ENCODE data around the gene ADH5.

The ADH5 gene

DNA sequence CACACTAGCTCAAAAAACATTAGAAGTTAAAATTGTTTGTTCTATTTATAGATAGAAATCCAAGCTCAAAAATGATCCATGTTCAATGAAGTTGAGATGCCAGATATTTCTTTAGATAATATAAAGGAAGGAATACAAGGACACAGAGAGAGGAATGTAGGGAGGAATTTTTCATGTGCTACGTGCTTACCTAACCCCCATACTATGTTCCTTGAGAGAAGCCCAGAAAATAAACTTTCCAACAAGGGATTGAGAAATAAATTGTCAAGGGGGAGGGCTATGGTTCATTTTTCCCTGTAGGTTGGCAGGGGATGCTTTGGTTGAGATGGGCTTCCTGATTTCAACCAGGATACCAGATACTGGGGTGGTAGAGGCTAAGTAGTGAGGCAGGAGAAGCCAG is 15.6 kb upstream of the ADH5 start:
- no peak for TF ChIP-seq SPI1 (IDR thresholded peaks at IDR 0.05; ENCODE audit: borderline replicate concordance, low read depth)
- TF ChIP-seq, protein P1, sequence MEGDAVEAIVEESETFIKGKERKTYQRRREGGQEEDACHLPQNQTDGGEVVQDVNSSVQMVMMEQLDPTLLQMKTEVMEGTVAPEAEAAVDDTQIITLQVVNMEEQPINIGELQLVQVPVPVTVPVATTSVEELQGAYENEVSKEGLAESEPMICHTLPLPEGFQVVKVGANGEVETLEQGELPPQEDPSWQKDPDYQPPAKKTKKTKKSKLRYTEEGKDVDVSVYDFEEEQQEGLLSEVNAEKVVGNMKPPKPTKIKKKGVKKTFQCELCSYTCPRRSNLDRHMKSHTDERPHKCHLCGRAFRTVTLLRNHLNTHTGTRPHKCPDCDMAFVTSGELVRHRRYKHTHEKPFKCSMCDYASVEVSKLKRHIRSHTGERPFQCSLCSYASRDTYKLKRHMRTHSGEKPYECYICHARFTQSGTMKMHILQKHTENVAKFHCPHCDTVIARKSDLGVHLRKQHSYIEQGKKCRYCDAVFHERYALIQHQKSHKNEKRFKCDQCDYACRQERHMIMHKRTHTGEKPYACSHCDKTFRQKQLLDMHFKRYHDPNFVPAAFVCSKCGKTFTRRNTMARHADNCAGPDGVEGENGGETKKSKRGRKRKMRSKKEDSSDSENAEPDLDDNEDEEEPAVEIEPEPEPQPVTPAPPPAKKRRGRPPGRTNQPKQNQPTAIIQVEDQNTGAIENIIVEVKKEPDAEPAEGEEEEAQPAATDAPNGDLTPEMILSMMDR (IDR thresholded peaks at IDR 0.05; ENCODE audit: insufficient read depth, low read length), result no peak
- TF ChIP-seq GABPA (IDR thresholded peaks at IDR 0.05; ENCODE audit: low read depth), result no peak
- TF ChIP-seq POLR2AphosphoS5 (IDR thresholded peaks at IDR 0.05; ENCODE audit: low read depth), result no peak
- TF ChIP-seq, protein P2, sequence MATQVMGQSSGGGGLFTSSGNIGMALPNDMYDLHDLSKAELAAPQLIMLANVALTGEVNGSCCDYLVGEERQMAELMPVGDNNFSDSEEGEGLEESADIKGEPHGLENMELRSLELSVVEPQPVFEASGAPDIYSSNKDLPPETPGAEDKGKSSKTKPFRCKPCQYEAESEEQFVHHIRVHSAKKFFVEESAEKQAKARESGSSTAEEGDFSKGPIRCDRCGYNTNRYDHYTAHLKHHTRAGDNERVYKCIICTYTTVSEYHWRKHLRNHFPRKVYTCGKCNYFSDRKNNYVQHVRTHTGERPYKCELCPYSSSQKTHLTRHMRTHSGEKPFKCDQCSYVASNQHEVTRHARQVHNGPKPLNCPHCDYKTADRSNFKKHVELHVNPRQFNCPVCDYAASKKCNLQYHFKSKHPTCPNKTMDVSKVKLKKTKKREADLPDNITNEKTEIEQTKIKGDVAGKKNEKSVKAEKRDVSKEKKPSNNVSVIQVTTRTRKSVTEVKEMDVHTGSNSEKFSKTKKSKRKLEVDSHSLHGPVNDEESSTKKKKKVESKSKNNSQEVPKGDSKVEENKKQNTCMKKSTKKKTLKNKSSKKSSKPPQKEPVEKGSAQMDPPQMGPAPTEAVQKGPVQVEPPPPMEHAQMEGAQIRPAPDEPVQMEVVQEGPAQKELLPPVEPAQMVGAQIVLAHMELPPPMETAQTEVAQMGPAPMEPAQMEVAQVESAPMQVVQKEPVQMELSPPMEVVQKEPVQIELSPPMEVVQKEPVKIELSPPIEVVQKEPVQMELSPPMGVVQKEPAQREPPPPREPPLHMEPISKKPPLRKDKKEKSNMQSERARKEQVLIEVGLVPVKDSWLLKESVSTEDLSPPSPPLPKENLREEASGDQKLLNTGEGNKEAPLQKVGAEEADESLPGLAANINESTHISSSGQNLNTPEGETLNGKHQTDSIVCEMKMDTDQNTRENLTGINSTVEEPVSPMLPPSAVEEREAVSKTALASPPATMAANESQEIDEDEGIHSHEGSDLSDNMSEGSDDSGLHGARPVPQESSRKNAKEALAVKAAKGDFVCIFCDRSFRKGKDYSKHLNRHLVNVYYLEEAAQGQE (IDR thresholded peaks at IDR 0.05; ENCODE audit: insufficient replicate concordance, low read depth), result no peak
- no peak for DNase-seq (ENCODE audit: low read depth in 1 of 2, low spot score in 1 of 2)
- no peaks in the 10 kb centered on the region for H3K27me3 ChIP-seq (ENCODE audit: insufficient read depth, poor library complexity, severe bottlenecking)
- no peak overlapping the region for H3K27ac ChIP-seq (replicated peaks)
- no peak overlapping the region for H3K4me3 ChIP-seq (replicated peaks; ENCODE audit: insufficient read depth, low read length)

DNA sequence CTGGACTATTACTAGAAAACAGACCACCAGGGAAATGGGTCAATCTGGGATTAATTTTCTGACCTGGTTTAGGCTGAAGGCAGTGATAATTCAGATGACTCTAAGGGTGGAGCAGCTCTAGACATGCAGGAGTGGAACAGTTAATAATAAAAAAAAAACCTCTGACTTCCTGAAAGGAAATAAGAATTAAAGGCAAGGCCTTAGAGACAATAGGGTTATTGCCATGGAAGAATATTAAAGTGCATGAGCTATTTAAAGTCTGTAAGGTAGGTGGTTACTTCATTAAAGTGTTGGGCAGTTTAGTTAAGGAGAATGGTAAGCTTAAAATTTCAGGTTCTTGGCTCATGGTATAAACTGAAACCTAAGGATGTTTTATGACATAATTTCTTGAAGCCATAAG is 14.6 kb upstream of the ADH5 start:
- no peak for TF ChIP-seq GABPA (IDR thresholded peaks at IDR 0.05; ENCODE audit: low read depth)
- TF ChIP-seq SPI1 (IDR thresholded peaks at IDR 0.05; ENCODE audit: borderline replicate concordance, low read depth), result no peak
- TF ChIP-seq, protein P2 (IDR thresholded peaks at IDR 0.05; ENCODE audit: insufficient replicate concordance, low read depth), result no peak
- TF ChIP-seq, protein P1 (IDR thresholded peaks at IDR 0.05; ENCODE audit: insufficient read depth, low read length), result no peak
- no peak for TF ChIP-seq POLR2AphosphoS5 (IDR thresholded peaks at IDR 0.05; ENCODE audit: low read depth)
- no peak overlapping the region for H3K27ac ChIP-seq (replicated peaks)
- no peaks in the 10 kb centered on the region for H3K27me3 ChIP-seq (ENCODE audit: insufficient read depth, poor library complexity, severe bottlenecking)
- no peak for DNase-seq (ENCODE audit: low read depth in 1 of 2, low spot score in 1 of 2)
- no peak overlapping the region for H3K4me3 ChIP-seq (replicated peaks; ENCODE audit: insufficient read depth, low read length)

DNA sequence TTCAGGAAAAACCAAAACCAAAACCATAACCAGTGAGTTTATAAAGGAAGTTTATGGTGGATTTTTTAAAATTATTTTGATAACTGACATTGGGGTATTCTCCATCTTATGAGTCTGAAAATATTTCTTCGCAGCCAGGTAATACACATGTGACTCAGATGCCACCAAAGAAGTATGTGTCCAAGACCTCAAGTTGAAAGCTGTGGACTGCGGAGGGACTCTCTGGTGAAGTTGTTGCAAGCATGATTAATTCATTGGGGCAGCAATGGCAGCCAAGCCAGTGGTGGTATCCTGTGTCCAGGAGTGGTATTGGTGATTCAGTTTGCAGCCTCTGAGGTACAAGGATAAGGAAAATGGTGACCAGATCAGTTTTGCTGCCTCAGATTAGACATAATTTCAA is 14.0 kb upstream of the ADH5 start:
- H3K27me3 ChIP-seq (ENCODE audit: insufficient read depth, poor library complexity, severe bottlenecking), result no peaks in the 10 kb centered on the region
- TF ChIP-seq, protein P1 (IDR thresholded peaks at IDR 0.05; ENCODE audit: insufficient read depth, low read length), result no peak
- TF ChIP-seq, protein P2 (IDR thresholded peaks at IDR 0.05; ENCODE audit: insufficient replicate concordance, low read depth), result no peak
- no peak for TF ChIP-seq POLR2AphosphoS5 (IDR thresholded peaks at IDR 0.05; ENCODE audit: low read depth)
- TF ChIP-seq SPI1 (IDR thresholded peaks at IDR 0.05; ENCODE audit: borderline replicate concordance, low read depth), result no peak
- TF ChIP-seq GABPA (IDR thresholded peaks at IDR 0.05; ENCODE audit: low read depth), result no peak
- no peak overlapping the region for H3K27ac ChIP-seq (replicated peaks)
- no peak overlapping the region for H3K4me3 ChIP-seq (replicated peaks; ENCODE audit: insufficient read depth, low read length)
- no peak for DNase-seq (ENCODE audit: low read depth in 1 of 2, low spot score in 1 of 2)
